GM12878 (cell line): ENCODE data around the gene LCAT. TPM values are rescaled to one million over a fixed set of nuclear protein-coding genes. Genes with fewer than 3 reads are reported as not detected.

ENCODE experiments used
- ATAC-seq: fragments of 200-7000 bp; cut with Tn5 transposase; 3 replicates; pipeline ENCODE4 v1.9.1; 2020; ENCODE audit warnings: mild to moderate bottlenecking, moderate library complexity
- BruUV-seq: library from RNA; stranded (reverse); fragments of 400-500 nt; replicated peaks from 2 replicates; lab custom pipeline; 2021; lab: Mats Ljungman, UMichigan
- CTCF ChIA-PET: fragments of 300-600 bp; sonication (Branson Sonifier 250); formaldehyde crosslinking; extraction: SDS; loops from one replicate; lab custom pipeline; 2021; ENCODE audit warnings: inconsistent platforms; lab: Yijun Ruan, JAX
- POLR2A ChIA-PET: fragments of 350-600 bp; formaldehyde crosslinking; extraction: SDS; loops from one replicate; lab custom pipeline; 2021; ENCODE audit warnings: inconsistent platforms; lab: Charles Lee
- RAD21 ChIA-PET: fragments of 300-600 bp; sonication (Branson Sonifier 250); formaldehyde crosslinking; loops from one replicate; lab custom pipeline; 2023; ENCODE audit warnings: antibody characterized with exemption; ENCODE audit not compliant: unreplicated experiment; lab: Charles Lee
- SMC1A ChIA-PET: fragments of 300-600 bp; sonication (Branson Sonifier 250); formaldehyde crosslinking; loops from one replicate; lab custom pipeline; 2023; ENCODE audit not compliant: unreplicated experiment, uncharacterized antibody; lab: Charles Lee
- DNase-seq: peaks from one replicate; pipeline ENCODE4 v3.0.0-alpha.2; 2011; ENCODE audit warnings: low read depth, low spot score
- FAIRE-seq: peaks from 3 replicates; lab custom pipeline; 2011; peaks lifted over from hg19 to GRCh38; lab: Jason Lieb, UNC
- H2AFZ ChIP-seq: 2 replicates; pipeline ENCODE4 v1.6.0; 2011; ENCODE audit warnings: low read depth, low read length, control low read depth; ENCODE audit not compliant: control insufficient read depth
- H3K27ac ChIP-seq: 2 replicates; pipeline ENCODE4 v1.5.1; 2011; ENCODE audit warnings: control low read depth; ENCODE audit not compliant: control insufficient read depth, insufficient read depth
- H3K27me3 ChIP-seq, 2 experiments: replicated peaks in 1 of 2; 2 replicates each; pipeline versions ENCODE4 v1.6.0 to v1.6.1; 2011; ENCODE audit warnings: low read length in 1 of 2; ENCODE audit not compliant: control insufficient read depth in 2 of 2, insufficient read depth in 2 of 2
- H3K36me3 ChIP-seq, 2 experiments: 2 replicates each; pipeline ENCODE4 v1.5.1; 2011; ENCODE audit warnings: low read length in 1 of 2; ENCODE audit not compliant: control insufficient read depth in 2 of 2, insufficient read depth in 2 of 2
- H3K4me1 ChIP-seq: 2 replicates; pipeline ENCODE4 v1.6.1; 2011; ENCODE audit warnings: mild to moderate bottlenecking, low read length, moderate library complexity, mixed read lengths; ENCODE audit not compliant: control insufficient read depth, insufficient read depth
- H3K4me2 ChIP-seq: 2 replicates; pipeline ENCODE4 v1.6.0; 2011; ENCODE audit warnings: control low read depth; ENCODE audit not compliant: control insufficient read depth, insufficient read depth
- H3K4me3 ChIP-seq: fragments of 200-600 bp; sonication (generic); 2 replicates; pipeline ENCODE4 v1.5.1; 2016
- H3K79me2 ChIP-seq: 2 replicates; pipeline ENCODE4 v1.6.0; 2011; ENCODE audit warnings: low read length; ENCODE audit not compliant: control insufficient read depth, insufficient read depth
- H3K9ac ChIP-seq: 2 replicates; pipeline ENCODE4 v1.8.0; 2011; ENCODE audit warnings: low read length, control low read depth, mixed read lengths; ENCODE audit not compliant: control insufficient read depth, insufficient read depth
- H3K9me3 ChIP-seq: replicated peaks from 3 replicates; pipeline ENCODE4 v1.5.1; 2011; ENCODE audit warnings: mild to moderate bottlenecking, low read length; ENCODE audit not compliant: control insufficient read depth, insufficient read depth
- H4K20me1 ChIP-seq: 2 replicates; pipeline ENCODE4 v1.6.0; 2011; ENCODE audit not compliant: control insufficient read depth, insufficient read depth
- BACH1 ChIP-seq: fragments of 450-650 bp; IDR thresholded peaks from 2 replicates; pipeline ENCODE4 v1.6.1; 2017; ENCODE audit warnings: mild to moderate bottlenecking, borderline replicate concordance
- BHLHE40 ChIP-seq, 2 experiments: fragments of 450-650 bp in 1 of 2; IDR thresholded peaks; 2 replicates each; pipeline ENCODE4 v1.6.1; 2011 to 2017; ENCODE audit warnings: low read depth in 2 of 2, borderline replicate concordance in 1 of 2, improper control_type of control experiment in 1 of 2, low read length in 1 of 2, mild to moderate bottlenecking in 1 of 2
- CHD4 ChIP-seq: fragments of 200-600 bp; sonication (generic); IDR thresholded peaks from 2 replicates; pipeline ENCODE4 v1.6.1; 2016; ENCODE audit warnings: mild to moderate bottlenecking
- KLF5 ChIP-seq: fragments of 450-650 bp; IDR thresholded peaks from 2 replicates; pipeline ENCODE4 v1.6.1; 2014; ENCODE audit warnings: mild to moderate bottlenecking; ENCODE audit not compliant: partially characterized antibody
- MTA2 ChIP-seq: fragments of 450-650 bp; IDR thresholded peaks from 2 replicates; pipeline ENCODE4 v1.6.1; 2016; ENCODE audit warnings: low read depth, mild to moderate bottlenecking, moderate library complexity
- NBN ChIP-seq: fragments of 450-650 bp; IDR thresholded peaks from 2 replicates; pipeline ENCODE4 v1.6.1; 2016
- PBX3 ChIP-seq: IDR thresholded peaks from 2 replicates; pipeline ENCODE4 v1.6.1; 2011; ENCODE audit warnings: mild to moderate bottlenecking, low read depth, low read length, moderate library complexity; ENCODE audit not compliant: insufficient replicate concordance
- PKNOX1 ChIP-seq: fragments of 450-650 bp; IDR thresholded peaks from 2 replicates; pipeline ENCODE4 v1.6.1; 2016; ENCODE audit warnings: mild to moderate bottlenecking
- PML ChIP-seq: IDR thresholded peaks from 2 replicates; pipeline ENCODE4 v1.6.1; 2012; ENCODE audit warnings: low read length, inconsistent platforms
- SUZ12 ChIP-seq: fragments of 200-600 bp; sonication (generic); IDR thresholded peaks from one replicate; pipeline ENCODE4 v1.6.1; 2018; ENCODE audit warnings: antibody characterized with exemption, mild to moderate bottlenecking; ENCODE audit not compliant: unreplicated experiment
- WRNIP1 ChIP-seq: IDR thresholded peaks from 2 replicates; pipeline ENCODE4 v1.6.1; 2011; ENCODE audit warnings: low read depth, low read length, improper control_type of control experiment, borderline replicate concordance
- WGBS: methylation state at CpG from one replicate; pipeline ENCODE4 v1.1.6; 2016; ENCODE audit warnings: low lambda C conversion rate; ENCODE audit not compliant: insufficient replicate concordance, insufficient coverage; ENCODE audit errors: missing lambda C conversion rate; 5-methylcytosine and 5-hydroxymethylcytosine counted together
- in situ Hi-C: fragments of 300-500 bp; cut with MboI; formaldehyde crosslinking; loops from 9 replicates; pipeline ENCODE4 v1.14.3; 2018; ENCODE audit warnings: mixed read lengths
- intact Hi-C: fragments of 100-400 bp; cut with micrococcal nuclease; formaldehyde crosslinking; loops from one replicate; pipeline ENCODE4 v1.14.2; 2022; ENCODE audit not compliant: unreplicated experiment
- polyA plus RNA-seq, 11 experiments: library from polyadenylated mRNA; depleted of rRNA in 4 of 11; unstranded in 6 of 11; stranded (reverse) in 5 of 11; fragments of >200 nt; fragmentation: Nextera tagmentation in 4 of 11; fragmentation: Illumina TruSeq in 1 of 11; extraction: Ambion mirVana in 4 of 11; extraction: Trizol in 1 of 11; gene quantifications; 1 replicate in 1 of 11; 2 replicates in 10 of 11; pipeline versions ENCODE4 v1.2.1 to v1.2.3, GENCODE V29; 2011 to 2016; ENCODE audit warnings: inconsistent platforms in 2 of 11, missing spikeins in 2 of 11, low read depth in 1 of 11
- total RNA-seq, 4 experiments: library from RNA; depleted of rRNA in 3 of 4; stranded (reverse); fragments of >200 nt in 3 of 4; fragmentation: Illumina TruSeq in 1 of 4; extraction: Trizol in 1 of 4; gene quantifications; 2 replicates each; pipeline versions ENCODE4 v1.2.1 to v1.2.3, GENCODE V29; 2013 to 2021

LCAT gene
- total and polyA plus RNA-seq, 10 of the 15 experiments (the other 5 are each of a cell fraction or from before 2014, with no cell fraction given), result 0.61 to 11.7 (median 3.3) TPM

- CTCF ChIA-PET, result interaction anchor here (0.9 kb wide), 1 partner anchor 138 kb away, joined by 5 read pairs; no protein-coding TSS in a partner anchor
- POLR2A ChIA-PET, result interaction anchor here (1.0 kb wide), 1 partner anchor 11 kb away, joined by 3 read pairs; no protein-coding TSS in a partner anchor
Measured at GRCh38 chr16:67954421-67955196, 10.7 kb upstream of the LCAT start.

More at GRCh38 chr16:67954421-67955196, 10.7 kb upstream of the LCAT start:
- peaks cover 0 to 3% of the 10 kb centered on the region in 2 experiments; a peak in 3 of 4 replicates for H3K36me3 ChIP-seq
- WGBS, result 99% methylated on average over 10 of the region's 10 CpGs
- ATAC-seq, result no peak
- no peaks in the 10 kb centered on the region for H4K20me1 ChIP-seq
- TF ChIP-seq PKNOX1, result no peak
- TF ChIP-seq BACH1, result no peak
- TF ChIP-seq NBN, result no peak
- TF ChIP-seq WRNIP1, result no peak
- TF ChIP-seq MTA2, result no peak
- no peak for TF ChIP-seq KLF5
- TF ChIP-seq CHD4, result no peak
- TF ChIP-seq SUZ12, result no peak
- no peak for TF ChIP-seq BHLHE40 (IDR thresholded peaks at IDR 0.05; ENCODE audit: borderline replicate concordance in 1 of 2, low read depth in 2 of 2, low read length in 1 of 2)
- TF ChIP-seq PBX3, result no peak
- TF ChIP-seq PML, result no peak
- RAD21 ChIA-PET, result no interaction called here
- DNase-seq, result no peak
- peaks cover 3% of the 10 kb centered on the region; the same call in 1 of the 2 replicates for H3K4me1 ChIP-seq
- H3K9ac ChIP-seq, result no peak overlapping the region
- no peaks in the 10 kb centered on the region for H3K79me2 ChIP-seq
- SMC1A ChIA-PET, result interaction anchor here (0.6 to 0.9 kb wide), 2 partner anchors 11 to 387 kb away, joined by 3 to 5 read pairs; no protein-coding TSS in a partner anchor
- H3K27ac ChIP-seq, result no peak overlapping the region
- no peaks in the 10 kb centered on the region for H3K27me3 ChIP-seq
- no peak overlapping the region for H3K4me3 ChIP-seq
- H3K4me2 ChIP-seq, result no peak overlapping the region
- BruUV-seq, result no TSS peak
- intact Hi-C loops (no loop called here), in situ Hi-C loops (no loop called here)
- no peak for FAIRE-seq
- H2AFZ ChIP-seq, result no peak overlapping the region
- H3K9me3 ChIP-seq, result no peaks in the 10 kb centered on the region
